Measurements from ENCODE around the gene IPO4. TPM values are rescaled to one million over a fixed set of nuclear protein-coding genes. Genes with fewer than 3 reads are reported as not detected.

Gene IPO4
- total and polyA plus RNA-seq, 2 of the 13 experiments (the other 11 are each of a cell fraction or from before 2014, with no cell fraction given), result 39.0 to 179 TPM

DNA sequence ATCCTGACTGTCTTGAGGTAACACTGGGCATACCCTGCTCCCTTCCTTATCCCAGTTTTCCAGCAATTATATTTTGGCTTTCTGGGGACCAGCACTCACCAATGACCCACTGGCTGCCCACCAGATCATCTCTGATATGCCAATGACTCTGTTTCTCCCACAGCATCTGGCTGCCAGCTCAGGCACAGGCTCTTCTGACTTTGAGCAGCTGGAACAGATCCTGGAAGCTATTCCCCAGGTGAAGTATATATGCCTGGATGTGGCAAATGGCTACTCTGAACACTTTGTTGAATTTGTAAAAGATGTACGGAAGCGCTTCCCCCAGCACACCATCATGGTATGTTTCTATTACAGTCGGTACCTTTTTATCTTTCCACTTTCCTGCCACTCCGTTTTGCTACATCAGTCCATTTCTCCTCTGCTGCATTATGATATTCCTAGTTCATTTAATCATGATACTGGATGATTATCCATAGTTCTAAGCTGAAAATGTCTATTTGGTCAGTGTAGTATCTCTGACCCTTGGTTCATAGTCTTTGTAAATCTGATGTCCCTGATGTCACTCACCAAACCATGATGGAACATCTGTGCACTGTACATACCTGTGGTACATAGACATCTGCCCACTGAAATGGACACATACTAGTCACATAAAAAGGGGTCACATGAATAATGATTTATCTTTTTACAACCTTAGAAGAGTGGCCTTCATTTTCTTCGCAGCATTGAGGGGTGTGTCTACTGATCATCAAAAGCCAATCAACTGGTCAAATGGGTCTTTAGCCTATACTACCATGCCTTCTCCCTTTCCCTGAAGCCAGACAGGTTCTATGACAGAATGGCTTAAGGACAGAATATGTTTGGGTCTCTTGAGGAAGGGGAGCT lies 47.4 kb upstream of the IPO4 start (continued):
- TF ChIP-seq, protein P1, sequence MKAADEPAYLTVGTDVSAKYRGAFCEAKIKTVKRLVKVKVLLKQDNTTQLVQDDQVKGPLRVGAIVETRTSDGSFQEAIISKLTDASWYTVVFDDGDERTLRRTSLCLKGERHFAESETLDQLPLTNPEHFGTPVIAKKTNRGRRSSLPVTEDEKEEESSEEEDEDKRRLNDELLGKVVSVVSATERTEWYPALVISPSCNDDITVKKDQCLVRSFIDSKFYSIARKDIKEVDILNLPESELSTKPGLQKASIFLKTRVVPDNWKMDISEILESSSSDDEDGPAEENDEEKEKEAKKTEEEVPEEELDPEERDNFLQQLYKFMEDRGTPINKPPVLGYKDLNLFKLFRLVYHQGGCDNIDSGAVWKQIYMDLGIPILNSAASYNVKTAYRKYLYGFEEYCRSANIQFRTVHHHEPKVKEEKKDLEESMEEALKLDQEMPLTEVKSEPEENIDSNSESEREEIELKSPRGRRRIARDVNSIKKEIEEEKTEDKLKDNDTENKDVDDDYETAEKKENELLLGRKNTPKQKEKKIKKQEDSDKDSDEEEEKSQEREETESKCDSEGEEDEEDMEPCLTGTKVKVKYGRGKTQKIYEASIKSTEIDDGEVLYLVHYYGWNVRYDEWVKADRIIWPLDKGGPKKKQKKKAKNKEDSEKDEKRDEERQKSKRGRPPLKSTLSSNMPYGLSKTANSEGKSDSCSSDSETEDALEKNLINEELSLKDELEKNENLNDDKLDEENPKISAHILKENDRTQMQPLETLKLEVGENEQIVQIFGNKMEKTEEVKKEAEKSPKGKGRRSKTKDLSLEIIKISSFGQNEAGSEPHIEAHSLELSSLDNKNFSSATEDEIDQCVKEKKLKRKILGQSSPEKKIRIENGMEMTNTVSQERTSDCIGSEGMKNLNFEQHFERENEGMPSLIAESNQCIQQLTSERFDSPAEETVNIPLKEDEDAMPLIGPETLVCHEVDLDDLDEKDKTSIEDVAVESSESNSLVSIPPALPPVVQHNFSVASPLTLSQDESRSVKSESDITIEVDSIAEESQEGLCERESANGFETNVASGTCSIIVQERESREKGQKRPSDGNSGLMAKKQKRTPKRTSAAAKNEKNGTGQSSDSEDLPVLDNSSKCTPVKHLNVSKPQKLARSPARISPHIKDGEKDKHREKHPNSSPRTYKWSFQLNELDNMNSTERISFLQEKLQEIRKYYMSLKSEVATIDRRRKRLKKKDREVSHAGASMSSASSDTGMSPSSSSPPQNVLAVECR (CRISPR knock-in tag; IDR thresholded peaks at IDR 0.05; ENCODE audit: borderline replicate concordance), result 0 out of 2 replicates have a peak, but pooled peaks have one; percentile 31
- TF ChIP-seq POLR2A (IDR thresholded peaks at IDR 0.05; ENCODE audit: insufficient read depth in 1 of 2, low read depth in 2 of 2, low read length in 2 of 2), result peak in 1 of 2 experiments; percentile 12; a peak in 1 of 4 replicates
- TF ChIP-seq, protein P2, sequence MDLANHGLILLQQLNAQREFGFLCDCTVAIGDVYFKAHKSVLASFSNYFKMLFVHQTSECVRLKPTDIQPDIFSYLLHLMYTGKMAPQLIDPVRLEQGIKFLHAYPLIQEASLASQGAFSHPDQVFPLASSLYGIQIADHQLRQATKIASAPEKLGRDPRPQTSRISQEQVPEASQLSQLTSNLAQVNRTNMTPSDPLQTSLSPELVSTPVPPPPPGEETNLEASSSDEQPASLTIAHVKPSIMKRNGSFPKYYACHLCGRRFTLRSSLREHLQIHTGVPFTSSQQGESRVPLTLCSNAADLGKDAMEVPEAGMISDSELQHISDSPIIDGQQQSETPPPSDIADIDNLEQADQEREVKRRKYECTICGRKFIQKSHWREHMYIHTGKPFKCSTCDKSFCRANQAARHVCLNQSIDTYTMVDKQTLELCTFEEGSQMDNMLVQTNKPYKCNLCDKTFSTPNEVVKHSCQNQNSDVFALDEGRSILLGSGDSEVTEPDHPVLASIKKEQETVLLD (CRISPR knock-in tag; IDR thresholded peaks at IDR 0.05; ENCODE audit: low read depth), result 0 out of 2 replicates have a peak, but pooled peaks have one; percentile 31
- TF ChIP-seq ZFP82 (CRISPR knock-in tag; IDR thresholded peaks at IDR 0.05; ENCODE audit: borderline replicate concordance), result no peak
- 0 out of 2 replicates have a peak, but pooled peaks have one; percentile 8 for TF ChIP-seq ZNF607 (CRISPR knock-in tag; IDR thresholded peaks at IDR 0.05; ENCODE audit: borderline replicate concordance)
- TF ChIP-seq, protein P3, sequence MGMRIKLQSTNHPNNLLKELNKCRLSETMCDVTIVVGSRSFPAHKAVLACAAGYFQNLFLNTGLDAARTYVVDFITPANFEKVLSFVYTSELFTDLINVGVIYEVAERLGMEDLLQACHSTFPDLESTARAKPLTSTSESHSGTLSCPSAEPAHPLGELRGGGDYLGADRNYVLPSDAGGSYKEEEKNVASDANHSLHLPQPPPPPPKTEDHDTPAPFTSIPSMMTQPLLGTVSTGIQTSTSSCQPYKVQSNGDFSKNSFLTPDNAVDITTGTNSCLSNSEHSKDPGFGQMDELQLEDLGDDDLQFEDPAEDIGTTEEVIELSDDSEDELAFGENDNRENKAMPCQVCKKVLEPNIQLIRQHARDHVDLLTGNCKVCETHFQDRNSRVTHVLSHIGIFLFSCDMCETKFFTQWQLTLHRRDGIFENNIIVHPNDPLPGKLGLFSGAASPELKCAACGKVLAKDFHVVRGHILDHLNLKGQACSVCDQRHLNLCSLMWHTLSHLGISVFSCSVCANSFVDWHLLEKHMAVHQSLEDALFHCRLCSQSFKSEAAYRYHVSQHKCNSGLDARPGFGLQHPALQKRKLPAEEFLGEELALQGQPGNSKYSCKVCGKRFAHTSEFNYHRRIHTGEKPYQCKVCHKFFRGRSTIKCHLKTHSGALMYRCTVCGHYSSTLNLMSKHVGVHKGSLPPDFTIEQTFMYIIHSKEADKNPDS (CRISPR knock-in tag; IDR thresholded peaks at IDR 0.05), result 0 out of 2 replicates have a peak, but pooled peaks have one; percentile 18
- 0 out of 2 replicates have a peak, but pooled peaks have one; percentile 49 for TF ChIP-seq REL (CRISPR knock-in tag; conservative IDR thresholded peaks at IDR 0.05)
- peak; percentile 6 for TF ChIP-seq SKI (IDR thresholded peaks at IDR 0.05; ENCODE audit: partially characterized antibody)
- 0 out of 2 replicates have a peak, but pooled peaks have one; percentile 50 for TF ChIP-seq ZNF33A (CRISPR knock-in tag; IDR thresholded peaks at IDR 0.05; ENCODE audit: borderline replicate concordance)
- TF ChIP-seq, protein P4, sequence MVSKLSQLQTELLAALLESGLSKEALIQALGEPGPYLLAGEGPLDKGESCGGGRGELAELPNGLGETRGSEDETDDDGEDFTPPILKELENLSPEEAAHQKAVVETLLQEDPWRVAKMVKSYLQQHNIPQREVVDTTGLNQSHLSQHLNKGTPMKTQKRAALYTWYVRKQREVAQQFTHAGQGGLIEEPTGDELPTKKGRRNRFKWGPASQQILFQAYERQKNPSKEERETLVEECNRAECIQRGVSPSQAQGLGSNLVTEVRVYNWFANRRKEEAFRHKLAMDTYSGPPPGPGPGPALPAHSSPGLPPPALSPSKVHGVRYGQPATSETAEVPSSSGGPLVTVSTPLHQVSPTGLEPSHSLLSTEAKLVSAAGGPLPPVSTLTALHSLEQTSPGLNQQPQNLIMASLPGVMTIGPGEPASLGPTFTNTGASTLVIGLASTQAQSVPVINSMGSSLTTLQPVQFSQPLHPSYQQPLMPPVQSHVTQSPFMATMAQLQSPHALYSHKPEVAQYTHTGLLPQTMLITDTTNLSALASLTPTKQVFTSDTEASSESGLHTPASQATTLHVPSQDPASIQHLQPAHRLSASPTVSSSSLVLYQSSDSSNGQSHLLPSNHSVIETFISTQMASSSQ (IDR thresholded peaks at IDR 0.05; ENCODE audit: low read depth), result no peak
- TF ChIP-seq, protein P4 (CRISPR knock-in tag; IDR thresholded peaks at IDR 0.05; ENCODE audit: borderline replicate concordance), result no peak
- TF ChIP-seq, protein P5, sequence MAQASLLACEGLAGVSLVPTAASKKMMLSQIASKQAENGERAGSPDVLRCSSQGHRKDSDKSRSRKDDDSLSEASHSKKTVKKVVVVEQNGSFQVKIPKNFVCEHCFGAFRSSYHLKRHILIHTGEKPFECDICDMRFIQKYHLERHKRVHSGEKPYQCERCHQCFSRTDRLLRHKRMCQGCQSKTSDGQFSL (CRISPR knock-in tag; IDR thresholded peaks at IDR 0.05), result 0 out of 2 replicates have a peak, but pooled peaks have one; percentile 42

Data from HepG2 (cell line).